MM.1S (cell line): ENCODE results near the gene TCEAL8.
A peak's percentile ranks its signal among the peaks of the same experiment; 100 is the strongest.

Source experiments
- DNase-seq: peaks from one replicate; pipeline ENCODE4 v3.0.0-alpha.2; 2015
- H2AFZ ChIP-seq: fragments of 300-600 bp; sonication (generic); 2 replicates; pipeline ENCODE4 v1.6.0; 2016; ENCODE audit warnings: antibody characterized with exemption, low read length
- H3F3A ChIP-seq: fragments of 300-600 bp; sonication (generic); 2 replicates; pipeline ENCODE4 v1.6.1; 2016; ENCODE audit warnings: mild to moderate bottlenecking, antibody characterized with exemption, low read length, moderate library complexity, mixed read lengths; ENCODE audit not compliant: insufficient read depth
- H3K27ac ChIP-seq: fragments of 300-600 bp; sonication (generic); 2 replicates; pipeline ENCODE4 v1.5.1; 2016; ENCODE audit warnings: mild to moderate bottlenecking, low read length
- H3K27me3 ChIP-seq: fragments of 300-600 bp; sonication (generic); replicated peaks from 2 replicates; pipeline ENCODE4 v1.6.0; 2016; ENCODE audit warnings: low read length; ENCODE audit not compliant: insufficient read depth
- H3K36me3 ChIP-seq: fragments of 300-600 bp; sonication (generic); replicated peaks from 2 replicates; pipeline ENCODE4 v1.6.1; 2016; ENCODE audit warnings: mild to moderate bottlenecking, low read length, mixed read lengths; ENCODE audit not compliant: insufficient read depth
- H3K4me1 ChIP-seq: fragments of 300-600 bp; sonication (generic); 2 replicates; pipeline ENCODE4 v1.6.1; 2016; ENCODE audit warnings: low read length, mixed read lengths
- H3K4me2 ChIP-seq: fragments of 300-600 bp; sonication (generic); 2 replicates; pipeline ENCODE4 v1.6.0; 2016; ENCODE audit warnings: low read depth, low read length
- H3K4me3 ChIP-seq: fragments of 300-600 bp; sonication (generic); 2 replicates; pipeline ENCODE4 v1.5.1; 2016; ENCODE audit warnings: low read length, mixed read lengths
- H3K79me2 ChIP-seq: fragments of 300-600 bp; sonication (generic); 2 replicates; pipeline ENCODE4 v1.6.1; 2016; ENCODE audit warnings: mixed run types, low read length, mixed read lengths
- H3K9ac ChIP-seq: fragments of 300-600 bp; sonication (generic); 2 replicates; pipeline ENCODE4 v1.6.1; 2016; ENCODE audit warnings: low read length, mixed read lengths
- H3K9me2 ChIP-seq: fragments of 300-600 bp; sonication (generic); replicated peaks from 2 replicates; pipeline ENCODE4 v1.6.1; 2016; ENCODE audit warnings: mild to moderate bottlenecking, low read length, mixed read lengths; ENCODE audit not compliant: insufficient read depth
- H3K9me3 ChIP-seq: fragments of 300-600 bp; sonication (generic); replicated peaks from 2 replicates; pipeline ENCODE4 v1.6.1; 2016; ENCODE audit warnings: mild to moderate bottlenecking, low read length, mixed read lengths; ENCODE audit not compliant: insufficient read depth
- H4K20me1 ChIP-seq: fragments of 300-600 bp; sonication (generic); 2 replicates; pipeline ENCODE4 v1.6.1; 2016; ENCODE audit warnings: mild to moderate bottlenecking, low read length, moderate library complexity, mixed read lengths; ENCODE audit not compliant: insufficient read depth
- CTCF ChIP-seq: fragments of 300-600 bp; sonication (generic); IDR thresholded peaks from 2 replicates; pipeline ENCODE4 v1.5.1; 2016; ENCODE audit warnings: antibody characterized with exemption, low read length, mixed read lengths
- EZH2 ChIP-seq: fragments of 300-600 bp; sonication (generic); optimal IDR thresholded peaks from 2 replicates; pipeline ENCODE3; 2017; ENCODE audit warnings: low read depth, mild to moderate bottlenecking, antibody characterized with exemption, low read length, mixed read lengths
- EZH2phosphoT487 ChIP-seq: fragments of 300-600 bp; sonication (generic); IDR thresholded peaks from 2 replicates; pipeline ENCODE4 v1.6.1; 2018; ENCODE audit warnings: antibody characterized with exemption, low read length

TCEAL8 gene

GRCh38 chrX:103249805-103250204, 5.2 kb downstream of the TCEAL8 start:
- no peak overlapping the region for H2AFZ ChIP-seq
- H3K36me3 ChIP-seq = no peaks in the 10 kb centered on the region
- DNase-seq = no peak
- H3K9me2 ChIP-seq = no peaks in the 10 kb centered on the region
- no peaks in the 10 kb centered on the region for H3K9me3 ChIP-seq
- no peaks in the 10 kb centered on the region for H3K27me3 ChIP-seq
- H3F3A ChIP-seq = no peaks in the 10 kb centered on the region
- H3K4me2 ChIP-seq = no peak overlapping the region
- H3K9ac ChIP-seq = no peak overlapping the region
- no peak for TF ChIP-seq EZH2phosphoT487
- TF ChIP-seq EZH2 = no peak
- TF ChIP-seq CTCF = no peak
- no peak overlapping the region for H3K27ac ChIP-seq
- no peak overlapping the region for H3K4me3 ChIP-seq
- H3K4me1 ChIP-seq = no peaks in the 10 kb centered on the region
- peaks cover 9% of the 10 kb centered on the region for H3K79me2 ChIP-seq
- no peaks in the 10 kb centered on the region for H4K20me1 ChIP-seq

GRCh38 chrX:103248553-103248952, 6.4 kb downstream of the TCEAL8 start:
- Histone ChIP-seq H3K4me1 (no peaks in the 10 kb centered on the region), H3K79me2 (no peaks in the 10 kb centered on the region), H3K27me3 (no peaks in the 10 kb centered on the region), H3K9me3 (no peaks in the 10 kb centered on the region), H3K9me2 (no peaks in the 10 kb centered on the region), H3F3A (no peaks in the 10 kb centered on the region), H3K4me3 (no peak overlapping the region), H3K27ac (no peak overlapping the region), H3K4me2 (no peak overlapping the region), H3K9ac (no peak overlapping the region), H4K20me1 (no peaks in the 10 kb centered on the region), H2AFZ (no peak overlapping the region), H3K36me3 (no peaks in the 10 kb centered on the region)
- peak; percentile 44 for TF ChIP-seq CTCF
- no peak for TF ChIP-seq EZH2
- no peak for DNase-seq

- H3F3A ChIP-seq = no peaks in the 10 kb centered on the region
- no peak overlapping the region for H3K4me2 ChIP-seq
- no peak overlapping the region for H3K4me3 ChIP-seq
- H3K9ac ChIP-seq = no peak overlapping the region
- H3K79me2 ChIP-seq = no peaks in the 10 kb centered on the region
- no peaks in the 10 kb centered on the region for H4K20me1 ChIP-seq
- TF ChIP-seq EZH2 = no peak
- TF ChIP-seq EZH2phosphoT487 = no peak
- no peak for TF ChIP-seq CTCF
- H3K27me3 ChIP-seq = no peaks in the 10 kb centered on the region
- no peaks in the 10 kb centered on the region for H3K9me3 ChIP-seq
- no peak overlapping the region for H2AFZ ChIP-seq
- H3K4me1 ChIP-seq = no peaks in the 10 kb centered on the region
- H3K27ac ChIP-seq = no peak overlapping the region
- DNase-seq = no peak
- no peaks in the 10 kb centered on the region for H3K9me2 ChIP-seq
- H3K36me3 ChIP-seq = no peaks in the 10 kb centered on the region
These were observed 14.8 kb downstream of the TCEAL8 start for GRCh38 chrX:103240155-103240554.
